Activated effector memory CD4-positive, alpha-beta T cell treated with Interleukin-2 at 50 U/mL for 16 hours (primary cell): ENCODE data around the gene EFCAB5.
"Not testable (repeated sequence)": the region's sequence is repeated elsewhere in the genome, so short reads cannot be mapped to it uniquely, and the experiment has no call there.

Experiments
- DNase-seq: peaks from one replicate; pipeline ENCODE4 v3.0.0-alpha.2; 2020

The EFCAB5 gene

GRCh38 chr17:29941334-29941733 lies at the start of gene EFCAB5:
TSS of gene EFCAB5 (plus strand) at chr17:29941634. CDS start at chr17:29941797, 163 bp downstream.
- no peak for DNase-seq

- DNase-seq = no peak
Observed at GRCh38 chr17:29892201-29892600, 49.2 kb upstream of the EFCAB5 start.

GRCh38 chr17:29897136-29897535 lies 44.3 kb upstream of the EFCAB5 start:
- DNase-seq = not testable (repeated sequence)

- no peak for DNase-seq
Observed at GRCh38 chr17:29903471-29903870, 38.0 kb upstream of the EFCAB5 start.

- DNase-seq = no peak
Observed at GRCh38 chr17:29905086-29905878, 36.2 kb upstream of the EFCAB5 start.

- no peak for DNase-seq
Observed at GRCh38 chr17:29905879-29906167, 35.6 kb upstream of the EFCAB5 start.

- DNase-seq = no peak
Observed at GRCh38 chr17:29906969-29907368, 34.5 kb upstream of the EFCAB5 start.

GRCh38 chr17:29909236-29910003 lies 32.0 kb upstream of the EFCAB5 start:
- no peak for DNase-seq

GRCh38 chr17:29911641-29912177 lies 29.7 kb upstream of the EFCAB5 start:
- DNase-seq = no peak

GRCh38 chr17:29914819-29915537 lies 26.5 kb upstream of the EFCAB5 start:
- DNase-seq = no peak

- DNase-seq = no peak
Observed at GRCh38 chr17:29918016-29918415, 23.4 kb upstream of the EFCAB5 start.

GRCh38 chr17:29918922-29919856 lies 22.2 kb upstream of the EFCAB5 start:
- DNase-seq = no peak

GRCh38 chr17:29924786-29925185 lies 16.6 kb upstream of the EFCAB5 start:
- no peak for DNase-seq

GRCh38 chr17:29927546-29927945 lies 13.9 kb upstream of the EFCAB5 start:
- DNase-seq = no peak

- DNase-seq = no peak
Observed at GRCh38 chr17:29929006-29929532, 12.4 kb upstream of the EFCAB5 start.

- DNase-seq = peak; percentile 85
Observed at GRCh38 chr17:29929533-29930408, 11.7 kb upstream of the EFCAB5 start, which contains the start of gene SSH2. TSS of gene SSH2 (minus strand) at chr17:29930228. CDS start at chr17:29930000, 228 bp downstream.

- peak; percentile 1 for DNase-seq
Observed at GRCh38 chr17:29930409-29931010, 10.9 kb upstream of the EFCAB5 start.

GRCh38 chr17:29931231-29931932 lies 10.1 kb upstream of the EFCAB5 start:
- DNase-seq = peak; percentile 47

GRCh38 chr17:29933379-29933778 lies 8.1 kb upstream of the EFCAB5 start:
- no peak for DNase-seq

GRCh38 chr17:29935909-29936308 lies 5.5 kb upstream of the EFCAB5 start:
- not testable (repeated sequence) for DNase-seq
